ENCODE results near the gene CNIH3. TPM values are rescaled to one million over a fixed set of nuclear protein-coding genes. Genes with fewer than 3 reads are reported as not detected.

CNIH3 gene
- 0.24 to 0.59 TPM (median 0.37 TPM) in 5 replicates for total RNA-seq (2022; extraction: Qiagen RNA extraction; ENCODE audit: low read depth)

DNA sequence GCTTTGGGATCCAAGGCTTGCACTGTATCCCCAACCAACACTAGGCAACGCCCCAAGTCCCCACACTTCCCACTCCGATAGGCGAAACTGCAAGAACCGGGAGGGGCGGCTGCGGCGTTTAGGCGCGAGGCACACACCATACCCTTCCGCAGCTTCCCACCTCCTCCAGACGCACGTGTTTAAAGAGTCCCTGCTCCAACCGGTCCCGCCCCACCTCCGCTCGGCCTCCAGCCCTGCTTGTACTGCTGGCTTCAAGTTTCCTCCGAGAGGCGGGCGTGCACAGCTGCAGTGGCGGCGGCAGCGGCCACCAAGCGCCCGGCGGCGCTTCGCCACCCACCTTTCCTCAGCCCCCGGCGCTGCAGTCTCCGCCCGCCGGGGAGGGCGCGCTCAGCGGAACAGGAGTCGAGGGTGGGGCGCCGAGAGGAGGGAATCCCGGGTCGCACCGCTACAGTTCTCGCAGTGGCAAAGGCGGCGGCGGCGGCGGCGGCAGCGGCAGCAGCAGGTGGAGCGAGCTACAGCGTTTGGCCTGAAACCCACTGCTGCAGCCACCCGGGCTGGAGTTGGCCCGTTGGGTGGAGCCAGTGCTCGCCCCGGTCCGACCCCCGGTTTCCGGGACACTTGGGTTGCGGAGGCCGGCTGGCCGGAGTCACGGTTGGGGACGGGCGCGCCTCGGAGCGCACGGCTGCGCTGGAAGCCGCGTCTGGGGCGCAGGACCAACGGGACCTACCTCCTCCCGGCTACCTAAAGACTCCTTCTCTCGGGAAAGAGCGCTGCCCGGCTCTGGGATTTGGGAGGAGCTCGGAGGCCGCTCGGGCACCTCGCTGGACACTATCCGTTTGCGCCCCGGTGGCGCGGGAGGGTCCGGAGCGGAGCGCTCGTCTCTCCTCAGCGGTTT lies at the start of gene CNIH3:
CNIH3 (plus strand) TSS at position 457 of the 895 bp plus-strand sequence. CDS start 858 bp downstream, outside the sequence.

Other genes with a start within 250 kb of the CNIH3 start
- 37.2 to 45.3 TPM (median 40.1 TPM) in 5 replicates for gene WDR26, start 181.5 kb upstream of the CNIH3 start, total RNA-seq (2022; extraction: Qiagen RNA extraction; ENCODE audit: low read depth)

Measured in A549 treated with CpdA at 1 μM for 4 hours (cell line).